GM10266 (cell line): ENCODE measurements around the gene AQP6.

Source experiments
- DNase-seq: peaks from one replicate; pipeline ENCODE4 v3.0.0; 2012; ENCODE audit errors: extremely low spot score
- CTCF ChIP-seq: IDR thresholded peaks from 2 replicates; pipeline ENCODE4 v1.5.1; 2012; ENCODE audit warnings: mild to moderate bottlenecking, low read depth; ENCODE audit not compliant: control insufficient read depth, insufficient read depth; ENCODE audit errors: missing control alignments

AQP6 gene

GRCh38 chr12:50022903-50023302 is 50.2 kb downstream of the AQP6 start:
- no peak for DNase-seq

GRCh38 chr12:50024227-50024626 is 51.5 kb downstream of the AQP6 start:
- TF ChIP-seq CTCF = no peak
- DNase-seq = no peak

More at GRCh38 chr12:50022903-50023302, 50.2 kb downstream of the AQP6 start:
- no peak for TF ChIP-seq CTCF

- no peak for DNase-seq
- no peak for TF ChIP-seq CTCF
Measured at GRCh38 chr12:50024805-50025186, 52.0 kb downstream of the AQP6 start.

- DNase-seq = peak; percentile 97
- TF ChIP-seq CTCF = no peak
Measured at GRCh38 chr12:50025187-50026059, 52.7 kb downstream of the AQP6 start, which contains the start of gene RACGAP1. Gene RACGAP1 (minus strand): TSS chr12:50025494. CDS start chr12:50016715, 8,779 bp downstream.

- DNase-seq = no peak
- TF ChIP-seq CTCF = no peak
Measured at GRCh38 chr12:50026691-50027090, 53.9 kb downstream of the AQP6 start.
